ENCODE results near the gene MRPL53. TPM values are rescaled to one million over a fixed set of nuclear protein-coding genes. Genes with fewer than 3 reads are reported as not detected.

The MRPL53 gene
- total RNA-seq, 1 experiment from 2014 or later, result 86.9 TPM

GRCh38 chr2:74502147-74502719, 29.8 kb upstream of the MRPL53 start:
- ChIA-PET CTCF (no interaction called here), POLR2A (ENCODE audit: unreplicated experiment) (no interaction called here)
- peaks cover 22% of the 10 kb centered on the region for H3K79me2 ChIP-seq (ENCODE audit: low read length)
- H3F3A ChIP-seq (ENCODE audit: low read length, unreplicated experiment), result no peaks in the 10 kb centered on the region
- peaks cover 32% of the 10 kb centered on the region for H3K4me1 ChIP-seq (ENCODE audit: insufficient read depth, low read length)
- TF ChIP-seq EZH2phosphoT487 (IDR thresholded peaks at IDR 0.05; ENCODE audit: borderline replicate concordance, low read length) (no peak), EZH2 (IDR thresholded peaks at IDR 0.05; ENCODE audit: low read length, unreplicated experiment) (no peak)
- TF ChIP-seq, protein P1, sequence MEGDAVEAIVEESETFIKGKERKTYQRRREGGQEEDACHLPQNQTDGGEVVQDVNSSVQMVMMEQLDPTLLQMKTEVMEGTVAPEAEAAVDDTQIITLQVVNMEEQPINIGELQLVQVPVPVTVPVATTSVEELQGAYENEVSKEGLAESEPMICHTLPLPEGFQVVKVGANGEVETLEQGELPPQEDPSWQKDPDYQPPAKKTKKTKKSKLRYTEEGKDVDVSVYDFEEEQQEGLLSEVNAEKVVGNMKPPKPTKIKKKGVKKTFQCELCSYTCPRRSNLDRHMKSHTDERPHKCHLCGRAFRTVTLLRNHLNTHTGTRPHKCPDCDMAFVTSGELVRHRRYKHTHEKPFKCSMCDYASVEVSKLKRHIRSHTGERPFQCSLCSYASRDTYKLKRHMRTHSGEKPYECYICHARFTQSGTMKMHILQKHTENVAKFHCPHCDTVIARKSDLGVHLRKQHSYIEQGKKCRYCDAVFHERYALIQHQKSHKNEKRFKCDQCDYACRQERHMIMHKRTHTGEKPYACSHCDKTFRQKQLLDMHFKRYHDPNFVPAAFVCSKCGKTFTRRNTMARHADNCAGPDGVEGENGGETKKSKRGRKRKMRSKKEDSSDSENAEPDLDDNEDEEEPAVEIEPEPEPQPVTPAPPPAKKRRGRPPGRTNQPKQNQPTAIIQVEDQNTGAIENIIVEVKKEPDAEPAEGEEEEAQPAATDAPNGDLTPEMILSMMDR (conservative IDR thresholded peaks at IDR 0.05; ENCODE audit: low read depth, low read length), result no peak
- H4K20me1 ChIP-seq (ENCODE audit: low read length), result no peaks in the 10 kb centered on the region
- H3K9me2 ChIP-seq (replicated peaks; ENCODE audit: low read length), result no peaks in the 10 kb centered on the region
- no peaks in the 10 kb centered on the region for H3K9me3 ChIP-seq (ENCODE audit: low read length)
- no peak overlapping the region for H3K4me3 ChIP-seq (ENCODE audit: low read length)
- DNase-seq (no peak), ATAC-seq (no peak)
- intact Hi-C loops (cut with micrococcal nuclease), result no loop called here
- H3K4me2 ChIP-seq (ENCODE audit: low read length), result no peak overlapping the region
- no peaks in the 10 kb centered on the region for H3K27me3 ChIP-seq (ENCODE audit: low read length)
- no TSS peak for BruUV-seq (replicated peaks)
- no peak overlapping the region for H3K9ac ChIP-seq (ENCODE audit: low read length)
- no peak overlapping the region for H2AFZ ChIP-seq (ENCODE audit: low read length)
- H3K36me3 ChIP-seq (ENCODE audit: low read depth, low read length), result peaks cover 7% of the 10 kb centered on the region
- no peak overlapping the region for H3K27ac ChIP-seq (ENCODE audit: low read length)

DNA sequence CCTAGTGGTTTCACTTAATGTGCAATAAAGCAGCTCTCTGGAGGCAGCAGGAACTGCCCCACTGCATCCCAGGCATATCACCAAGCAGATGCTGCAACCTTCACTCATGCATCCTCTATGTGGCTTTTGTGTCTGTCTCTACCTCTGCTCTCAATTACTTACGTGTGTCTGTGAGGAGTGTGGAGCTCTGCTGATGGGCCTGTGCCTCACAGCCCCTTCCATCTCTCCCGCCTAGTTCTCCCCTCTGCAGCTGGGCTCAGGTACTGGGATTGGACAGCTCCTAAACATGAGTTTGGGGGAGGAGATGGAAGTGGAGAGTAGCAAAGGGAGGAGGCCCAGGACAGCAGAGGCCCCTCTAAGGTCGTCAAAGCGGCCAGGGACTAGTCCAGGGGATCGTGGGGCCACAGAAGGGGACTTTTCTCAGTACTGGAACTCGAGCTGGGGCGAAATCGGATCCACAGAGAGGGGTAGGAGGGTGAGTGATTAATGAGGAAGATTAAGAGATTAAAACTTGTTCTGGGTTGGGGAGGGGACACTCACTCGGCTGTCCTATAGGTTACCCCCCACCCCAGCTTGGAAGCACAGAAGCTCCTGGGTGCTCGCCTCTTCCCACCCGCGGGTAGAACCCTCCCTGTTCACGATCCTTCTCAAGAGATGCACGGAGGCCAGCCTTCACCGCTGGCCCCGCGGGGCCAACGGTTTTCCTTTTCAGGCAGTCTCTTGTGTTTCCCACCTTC, 29.0 kb upstream of the MRPL53 start:
- no peak for TF ChIP-seq EZH2 (IDR thresholded peaks at IDR 0.05; ENCODE audit: low read length, unreplicated experiment)
- TF ChIP-seq, protein P1 (conservative IDR thresholded peaks at IDR 0.05; ENCODE audit: low read depth, low read length), result no peak
- TF ChIP-seq EZH2phosphoT487 (IDR thresholded peaks at IDR 0.05; ENCODE audit: borderline replicate concordance, low read length), result no peak
- H2AFZ ChIP-seq (ENCODE audit: low read length), result no peak overlapping the region
- intact Hi-C loops (cut with micrococcal nuclease), result no loop called here
- no peak overlapping the region for H3K27ac ChIP-seq (ENCODE audit: low read length)
- no peaks in the 10 kb centered on the region for H3K27me3 ChIP-seq (ENCODE audit: low read length)
- CTCF ChIA-PET, result no interaction called here
- peaks cover 7% of the 10 kb centered on the region for H3K36me3 ChIP-seq (ENCODE audit: low read depth, low read length)
- no peak overlapping the region for H3K4me2 ChIP-seq (ENCODE audit: low read length)
- H3K9me2 ChIP-seq (replicated peaks; ENCODE audit: low read length), result no peaks in the 10 kb centered on the region
- peaks cover 14% of the 10 kb centered on the region for H3K79me2 ChIP-seq (ENCODE audit: low read length)
- BruUV-seq (replicated peaks), result no TSS peak
- POLR2A ChIA-PET (ENCODE audit: unreplicated experiment), result no interaction called here
- H3F3A ChIP-seq (ENCODE audit: low read length, unreplicated experiment), result no peaks in the 10 kb centered on the region
- H3K4me1 ChIP-seq (ENCODE audit: insufficient read depth, low read length), result peaks cover 29% of the 10 kb centered on the region
- DNase-seq (no peak), ATAC-seq (no peak)
- no peaks in the 10 kb centered on the region for H4K20me1 ChIP-seq (ENCODE audit: low read length)
- no peak overlapping the region for H3K9ac ChIP-seq (ENCODE audit: low read length)
- no peak overlapping the region for H3K4me3 ChIP-seq (ENCODE audit: low read length)
- no peaks in the 10 kb centered on the region for H3K9me3 ChIP-seq (ENCODE audit: low read length)

DNA sequence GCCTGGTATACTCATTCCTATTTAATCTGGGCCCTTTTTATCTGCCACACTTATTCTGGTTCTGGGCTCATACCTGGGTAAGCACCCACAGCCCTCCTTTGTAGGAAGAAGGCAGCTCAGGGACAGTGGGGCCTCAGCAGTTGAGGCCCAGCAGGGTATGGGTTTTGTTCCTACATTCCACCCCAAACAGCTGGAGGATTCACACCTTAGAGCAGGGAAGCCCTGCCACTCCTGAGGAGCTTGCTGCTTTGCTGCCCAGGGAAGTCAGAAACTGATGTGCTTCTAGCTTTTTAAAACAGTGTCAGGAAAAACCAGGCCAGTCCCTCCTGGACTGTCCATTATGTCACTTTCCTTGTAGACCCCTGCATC, 28.1 kb upstream of the MRPL53 start:
- Histone ChIP-seq H4K20me1 (ENCODE audit: low read length) (no peaks in the 10 kb centered on the region), H3F3A (ENCODE audit: low read length, unreplicated experiment) (no peaks in the 10 kb centered on the region), H3K4me2 (ENCODE audit: low read length) (no peak overlapping the region), H3K9ac (ENCODE audit: low read length) (no peak overlapping the region), H3K27ac (ENCODE audit: low read length) (no peak overlapping the region), H3K9me3 (ENCODE audit: low read length) (no peaks in the 10 kb centered on the region), H3K27me3 (ENCODE audit: low read length) (no peaks in the 10 kb centered on the region), H3K79me2 (ENCODE audit: low read length) (peaks cover 5% of the 10 kb centered on the region), H2AFZ (ENCODE audit: low read length) (no peak overlapping the region), H3K4me1 (ENCODE audit: insufficient read depth, low read length) (peaks cover 23% of the 10 kb centered on the region), H3K4me3 (ENCODE audit: low read length) (no peak overlapping the region), H3K9me2 (replicated peaks; ENCODE audit: low read length) (no peaks in the 10 kb centered on the region), H3K36me3 (ENCODE audit: low read depth, low read length) (peaks cover 7% of the 10 kb centered on the region)
- DNase-seq, result no peak
- ChIA-PET CTCF (no interaction called here), POLR2A (ENCODE audit: unreplicated experiment) (no interaction called here)
- intact Hi-C loops (cut with micrococcal nuclease), result no loop called here
- TF ChIP-seq, protein P1 (conservative IDR thresholded peaks at IDR 0.05; ENCODE audit: low read depth, low read length), result no peak
- TF ChIP-seq EZH2phosphoT487 (IDR thresholded peaks at IDR 0.05; ENCODE audit: borderline replicate concordance, low read length) (no peak), EZH2 (IDR thresholded peaks at IDR 0.05; ENCODE audit: low read length, unreplicated experiment) (no peak)
- no peak for ATAC-seq
- no TSS peak for BruUV-seq (replicated peaks)

Data from PC-3 (cell line).